GM10266 (cell line): Measurements from ENCODE around the gene OPRM1.

Experiments used
- DNase-seq: peaks from one replicate; pipeline ENCODE4 v3.0.0; 2012; ENCODE audit errors: extremely low spot score
- TF ChIP-seq, protein P1 (sequence below): IDR thresholded peaks from 2 replicates; pipeline ENCODE4 v1.5.1; 2012; ENCODE audit warnings: mild to moderate bottlenecking, low read depth; ENCODE audit not compliant: control insufficient read depth, insufficient read depth; ENCODE audit errors: missing control alignments

The OPRM1 gene

DNA sequence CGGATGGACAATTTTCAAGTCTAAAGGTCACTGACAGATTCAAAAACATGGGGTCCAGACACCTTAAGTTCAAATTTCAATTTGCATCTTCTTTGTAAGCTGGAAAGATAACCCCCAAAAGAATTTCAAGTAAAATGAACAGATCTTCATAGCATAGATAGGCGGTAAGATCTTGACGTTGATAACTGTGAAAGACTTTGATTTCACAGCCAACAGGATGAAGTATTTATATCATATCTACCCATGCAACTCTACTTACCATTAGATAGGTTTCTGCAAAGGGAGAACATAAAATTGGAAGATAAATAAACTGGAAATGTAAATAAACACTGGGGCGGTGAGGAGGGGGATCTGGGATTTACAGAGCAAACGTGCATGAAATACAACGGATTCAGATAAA lies 179.7 kb downstream of the OPRM1 start:
- no peak for DNase-seq
- TF ChIP-seq, protein P1, sequence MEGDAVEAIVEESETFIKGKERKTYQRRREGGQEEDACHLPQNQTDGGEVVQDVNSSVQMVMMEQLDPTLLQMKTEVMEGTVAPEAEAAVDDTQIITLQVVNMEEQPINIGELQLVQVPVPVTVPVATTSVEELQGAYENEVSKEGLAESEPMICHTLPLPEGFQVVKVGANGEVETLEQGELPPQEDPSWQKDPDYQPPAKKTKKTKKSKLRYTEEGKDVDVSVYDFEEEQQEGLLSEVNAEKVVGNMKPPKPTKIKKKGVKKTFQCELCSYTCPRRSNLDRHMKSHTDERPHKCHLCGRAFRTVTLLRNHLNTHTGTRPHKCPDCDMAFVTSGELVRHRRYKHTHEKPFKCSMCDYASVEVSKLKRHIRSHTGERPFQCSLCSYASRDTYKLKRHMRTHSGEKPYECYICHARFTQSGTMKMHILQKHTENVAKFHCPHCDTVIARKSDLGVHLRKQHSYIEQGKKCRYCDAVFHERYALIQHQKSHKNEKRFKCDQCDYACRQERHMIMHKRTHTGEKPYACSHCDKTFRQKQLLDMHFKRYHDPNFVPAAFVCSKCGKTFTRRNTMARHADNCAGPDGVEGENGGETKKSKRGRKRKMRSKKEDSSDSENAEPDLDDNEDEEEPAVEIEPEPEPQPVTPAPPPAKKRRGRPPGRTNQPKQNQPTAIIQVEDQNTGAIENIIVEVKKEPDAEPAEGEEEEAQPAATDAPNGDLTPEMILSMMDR = no peak

DNA sequence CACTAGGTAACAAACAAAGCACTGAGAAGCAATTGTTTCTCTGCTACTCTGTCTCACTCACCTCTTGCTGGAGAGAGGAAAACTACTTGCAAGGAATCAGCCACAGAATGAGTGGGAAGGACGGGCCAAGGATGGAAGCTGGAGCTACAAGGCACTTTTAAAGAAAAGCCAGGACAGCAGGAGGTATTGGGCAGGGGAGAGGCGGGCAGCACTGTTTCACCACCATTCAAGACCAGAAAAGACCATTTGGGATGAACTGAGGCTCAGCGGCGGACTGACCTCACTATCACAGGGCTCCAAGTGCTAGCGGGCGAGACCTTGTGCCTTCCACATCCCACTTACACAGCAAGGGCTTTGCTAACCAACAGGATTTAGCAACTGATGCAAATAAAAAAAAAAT lies 180.2 kb downstream of the OPRM1 start:
- DNase-seq = no peak
- TF ChIP-seq, protein P1 = no peak

DNA sequence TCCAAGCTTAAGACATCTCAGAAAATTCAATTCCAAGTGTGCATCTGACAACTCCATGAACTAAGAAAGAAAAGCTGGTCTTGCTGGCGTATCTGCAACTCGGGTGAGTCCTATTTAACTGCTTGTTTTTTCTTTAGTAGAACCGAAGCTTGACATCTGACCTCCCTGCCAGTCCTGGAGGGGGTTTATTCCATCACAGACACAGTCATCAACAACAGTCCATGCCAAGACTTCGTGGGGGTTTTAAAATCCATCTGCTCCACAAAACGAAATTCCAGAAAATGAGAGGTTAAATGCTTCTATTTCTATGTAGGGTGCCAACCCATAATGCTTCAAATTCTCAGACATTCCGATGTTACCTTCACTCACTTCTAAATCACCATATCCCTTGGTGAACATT lies 183.7 kb downstream of the OPRM1 start:
- DNase-seq = no peak
- TF ChIP-seq, protein P1 = no peak

DNA sequence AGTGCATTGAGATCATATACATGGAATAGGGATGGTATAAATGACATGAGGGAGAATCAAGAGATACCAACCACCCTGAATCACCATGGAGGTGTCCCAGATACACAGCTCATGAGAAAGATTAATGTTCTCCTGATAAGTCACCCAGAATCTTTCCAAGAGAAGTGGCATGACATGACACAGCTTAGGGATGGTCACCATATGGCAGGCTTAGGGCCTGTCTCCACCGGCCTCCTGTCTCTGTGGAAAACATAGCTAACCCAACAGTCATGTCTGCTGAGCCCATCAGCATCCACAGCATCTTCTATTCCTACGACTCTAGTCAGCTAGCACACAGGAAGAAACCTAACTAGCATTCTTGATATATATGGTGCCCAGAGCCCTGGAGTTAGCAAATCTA lies 184.3 kb downstream of the OPRM1 start:
- no peak for DNase-seq
- TF ChIP-seq, protein P1 = no peak

DNA sequence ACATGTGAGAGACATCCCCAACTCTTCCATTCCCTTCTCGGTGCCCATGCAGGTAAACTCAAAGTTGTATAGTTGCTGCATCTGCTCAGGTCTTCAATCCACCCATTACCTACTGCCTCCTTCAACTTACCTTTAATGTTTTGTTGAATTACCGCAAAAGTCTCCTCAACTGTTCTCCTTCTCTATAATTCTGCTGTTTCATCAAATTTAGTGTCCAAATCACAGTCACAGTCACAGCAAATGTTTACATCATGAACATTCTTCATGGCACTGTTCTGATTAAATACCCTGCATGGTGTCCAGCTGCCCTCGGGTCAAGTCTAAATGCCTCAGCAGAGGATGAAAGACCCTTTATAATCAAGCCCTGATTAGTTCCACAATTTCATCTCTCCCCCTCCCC lies 187.4 kb downstream of the OPRM1 start:
- TF ChIP-seq, protein P1 = no peak
- no peak for DNase-seq

DNA sequence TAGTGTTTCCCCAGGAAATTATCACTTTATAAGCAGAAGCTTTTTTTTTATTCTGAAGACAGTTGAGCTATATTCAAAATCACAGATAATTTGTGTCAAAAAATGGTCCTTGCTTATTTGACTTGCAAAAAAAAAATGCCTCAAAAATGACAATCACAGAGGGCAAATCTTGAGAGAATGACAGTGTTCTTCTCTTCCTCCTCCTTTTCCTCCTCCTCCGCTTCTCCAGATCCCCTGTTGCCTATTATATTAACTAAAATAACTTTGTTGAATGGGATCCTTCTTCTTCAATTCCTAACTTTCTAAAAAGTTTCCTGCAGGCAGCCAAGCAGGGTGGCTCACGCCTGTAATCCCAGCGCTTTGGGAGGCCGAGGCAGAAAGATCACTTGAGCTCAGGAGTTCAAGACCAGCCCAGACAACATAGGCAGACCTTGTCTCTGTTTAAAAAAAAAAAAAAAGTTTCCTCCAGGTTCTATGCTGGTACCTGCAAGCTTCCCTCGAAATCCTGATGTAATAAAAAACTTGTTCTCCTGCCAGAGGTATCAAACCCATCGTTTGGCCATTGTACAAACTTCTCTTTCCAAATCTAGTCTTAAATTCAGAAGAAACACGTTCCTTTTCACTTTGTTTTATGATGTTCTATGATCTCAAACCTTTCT lies 189.0 kb downstream of the OPRM1 start:
- TF ChIP-seq, protein P1 = no peak
- no peak for DNase-seq

DNA sequence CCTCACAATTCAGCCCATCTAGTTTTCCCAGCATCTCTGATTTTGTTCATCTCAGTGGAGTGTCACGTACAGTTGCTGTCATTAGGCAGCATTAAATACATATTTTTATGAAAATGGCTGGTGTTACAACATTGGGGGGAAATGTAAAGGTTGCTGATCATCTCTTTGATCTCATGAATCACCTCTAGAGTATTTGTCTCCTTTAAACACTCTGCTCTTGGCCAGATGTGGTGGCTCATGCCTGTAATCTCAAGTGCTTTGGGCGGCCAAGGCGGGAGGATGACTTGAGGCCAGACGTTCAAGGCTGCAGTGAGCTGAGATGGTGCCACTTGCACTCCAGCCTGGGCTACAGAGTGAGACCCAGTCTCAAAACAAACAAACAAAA lies 189.5 kb downstream of the OPRM1 start:
- TF ChIP-seq, protein P1 = no peak
- no peak for DNase-seq
